Fibroblast of lung (primary cell): ENCODE results near the gene IDH2. TPM values are rescaled to one million over a fixed set of nuclear protein-coding genes. Genes with fewer than 3 reads are reported as not detected.

Experiments
- DNase-seq, 2 donors: peaks; one replicate each; pipeline versions ENCODE4 v3.0.0 to v3.0.0-alpha.2; 2010; ENCODE audit warnings: low read depth in 2 of 2
- H2AFZ ChIP-seq: 2 replicates; pipeline ENCODE4 v1.5.1; 2012; ENCODE audit warnings: low read length, control low read depth, inconsistent platforms
- H3K27ac ChIP-seq: 2 replicates; pipeline ENCODE4 v1.5.1; 2011; ENCODE audit warnings: low read length, control low read depth; ENCODE audit not compliant: insufficient read depth
- H3K27me3 ChIP-seq: 2 replicates; pipeline ENCODE4 v1.5.1; 2011; ENCODE audit warnings: mild to moderate bottlenecking, low read length; ENCODE audit not compliant: control insufficient read depth, insufficient read depth
- H3K36me3 ChIP-seq: 2 replicates; pipeline ENCODE4 v1.5.1; 2011; ENCODE audit warnings: low read length; ENCODE audit not compliant: control insufficient read depth, insufficient read depth
- H3K4me1 ChIP-seq: 2 replicates; pipeline ENCODE4 v1.5.1; 2011; ENCODE audit warnings: low read length; ENCODE audit not compliant: control insufficient read depth, insufficient read depth; ENCODE audit errors: extremely low read depth
- H3K4me2 ChIP-seq: 2 replicates; pipeline ENCODE4 v1.5.1; 2011; ENCODE audit warnings: low read length, control low read depth; ENCODE audit not compliant: insufficient read depth; ENCODE audit errors: extremely low read depth
- H3K4me3 ChIP-seq, 4 experiments: fragments of 200-600 bp in 1 of 4; sonication (generic) in 1 of 4; replicated peaks in 1 of 4; 2 replicates each; pipeline ENCODE4 v1.5.1; 2011 to 2016; ENCODE audit warnings: low read length in 4 of 4, low read depth in 3 of 4, mild to moderate bottlenecking in 3 of 4, control low read depth in 2 of 4, inconsistent platforms in 1 of 4, mixed read lengths in 1 of 4; ENCODE audit not compliant: insufficient read depth in 1 of 4; ENCODE audit errors: control extremely low read depth in 1 of 4
- H3K79me2 ChIP-seq: 2 replicates; pipeline ENCODE4 v1.5.1; 2012; ENCODE audit warnings: mild to moderate bottlenecking, low read length, inconsistent platforms; ENCODE audit not compliant: control insufficient read depth, insufficient read depth
- H3K9ac ChIP-seq: 2 replicates; pipeline ENCODE4 v1.5.1; 2011; ENCODE audit warnings: mild to moderate bottlenecking, low read length, control low read depth; ENCODE audit not compliant: insufficient read depth
- H3K9me3 ChIP-seq: 2 replicates; pipeline ENCODE4 v1.5.1; 2012; ENCODE audit warnings: low read depth, low read length; ENCODE audit not compliant: control insufficient read depth, insufficient read depth
- H4K20me1 ChIP-seq: 2 replicates; pipeline ENCODE4 v1.5.1; 2011; ENCODE audit warnings: low read length; ENCODE audit not compliant: control insufficient read depth, insufficient read depth; ENCODE audit errors: extremely low read depth
- CTCF ChIP-seq, 2 donors: IDR thresholded peaks in 1 of 2; conservative IDR thresholded peaks in 1 of 2; 1 replicate in 1 of 2; 2 replicates in 1 of 2; pipeline ENCODE4 v1.5.1; 2011 to 2012; ENCODE audit warnings: low read length in 2 of 2, control low read depth in 1 of 2, inconsistent platforms in 1 of 2, low read depth in 1 of 2, mild to moderate bottlenecking in 1 of 2
- EZH2 ChIP-seq: IDR thresholded peaks from 2 replicates; pipeline ENCODE4 v1.5.1; 2012; ENCODE audit warnings: low read length, control low read depth, mild to moderate bottlenecking; ENCODE audit errors: missing control alignments
- polyA plus RNA-seq, 2 donors: library from polyadenylated mRNA; depleted of rRNA in 1 of 2; stranded (reverse) in 1 of 2; unstranded in 1 of 2; fragments of >200 nt; gene quantifications; 2 replicates each; pipeline ENCODE4 v1.2.1, GENCODE V29; 2011 to 2012; ENCODE audit warnings: missing spikeins in 1 of 2
- total RNA-seq: library from RNA; depleted of rRNA; stranded (reverse); fragments of >200 nt; gene quantifications from 2 replicates; pipeline ENCODE4 v1.2.1, GENCODE V29; 2014

Gene IDH2
- total and polyA plus RNA-seq, 2 donors (not counting 1 experiment from before 2014, with no cell fraction given), result 47.9 to 66.0 TPM

- H3K36me3 ChIP-seq, result peaks cover 5% of the 10 kb centered on the region
- H3K4me3 ChIP-seq, result no peak overlapping the region
- TF ChIP-seq CTCF (conservative IDR thresholded peaks at IDR 0.05 in 1 of 2, IDR thresholded peaks at IDR 0.05 in 1 of 2; ENCODE audit: low read depth in 1 of 2, low read length in 2 of 2) (no peak), EZH2 (no peak)
- H3K27me3 ChIP-seq, result no peaks in the 10 kb centered on the region
- no peak overlapping the region for H2AFZ ChIP-seq
- H3K79me2 ChIP-seq, result no peaks in the 10 kb centered on the region
- no peak overlapping the region for H3K4me2 ChIP-seq
- H3K9ac ChIP-seq, result no peak overlapping the region
- DNase-seq, result no peak
- H3K27ac ChIP-seq, result no peak overlapping the region
- no peaks in the 10 kb centered on the region for H4K20me1 ChIP-seq
- no peaks in the 10 kb centered on the region for H3K9me3 ChIP-seq
- H3K4me1 ChIP-seq, result peaks cover 3% of the 10 kb centered on the region
Measured at GRCh38 chr15:90078965-90079364, 23.3 kb downstream of the IDH2 start.

- TF ChIP-seq EZH2 (no peak), CTCF (conservative IDR thresholded peaks at IDR 0.05 in 1 of 2, IDR thresholded peaks at IDR 0.05 in 1 of 2; ENCODE audit: low read depth in 1 of 2, low read length in 2 of 2) (no peak)
- Histone ChIP-seq H3K36me3 (peaks cover 5% of the 10 kb centered on the region), H3K79me2 (no peaks in the 10 kb centered on the region), H3K27me3 (no peaks in the 10 kb centered on the region), H3K4me1 (peaks cover 3% of the 10 kb centered on the region), H3K4me2 (no peak overlapping the region), H3K4me3 (no peak overlapping the region), H3K9ac (no peak overlapping the region), H3K27ac (no peak overlapping the region), H4K20me1 (no peaks in the 10 kb centered on the region), H3K9me3 (no peaks in the 10 kb centered on the region), H2AFZ (no peak overlapping the region)
- no peak for DNase-seq
Measured at GRCh38 chr15:90076716-90077115, 25.6 kb downstream of the IDH2 start.

GRCh38 chr15:90075420-90076289, 26.6 kb downstream of the IDH2 start:
- H3K9ac ChIP-seq, result peak overlapping the region; percentile 23
- no peaks in the 10 kb centered on the region for H3K9me3 ChIP-seq
- H3K4me3 ChIP-seq, result no peak overlapping the region
- H2AFZ ChIP-seq, result no peak overlapping the region
- H3K27ac ChIP-seq, result no peak overlapping the region
- no peaks in the 10 kb centered on the region for H3K79me2 ChIP-seq
- H4K20me1 ChIP-seq, result no peaks in the 10 kb centered on the region
- no peak overlapping the region for H3K4me2 ChIP-seq
- peaks cover under 1% of the 10 kb centered on the region for H3K4me1 ChIP-seq
- DNase-seq, result peak in 1 of 2 donors; percentile 47
- H3K36me3 ChIP-seq, result peaks cover 5% of the 10 kb centered on the region
- no peak for TF ChIP-seq EZH2
- TF ChIP-seq CTCF (conservative IDR thresholded peaks at IDR 0.05 in 1 of 2, IDR thresholded peaks at IDR 0.05 in 1 of 2; ENCODE audit: low read depth in 1 of 2, low read length in 2 of 2), result no peak
- no peaks in the 10 kb centered on the region for H3K27me3 ChIP-seq
